Measurements from ENCODE around the gene NR1D1. TPM values are rescaled to one million over a fixed set of nuclear protein-coding genes. Genes with fewer than 3 reads are reported as not detected.
A peak's percentile ranks its signal among the peaks of the same experiment; 100 is the strongest.

The NR1D1 gene
- total RNA-seq, 2 donors from 2014 or later, result 10.3 to 29.1 TPM

- TF ChIP-seq CTCF (IDR thresholded peaks at IDR 0.05), result no peak
- ATAC-seq (ENCODE audit: insufficient number of reproducible peaks, low FRiP score, low read depth), result no peak
- no peaks in the 10 kb centered on the region for H3K36me3 ChIP-seq
- no peaks in the 10 kb centered on the region for H3K27me3 ChIP-seq (replicated peaks; ENCODE audit: insufficient read depth)
- peak overlapping the region; percentile 53 for H3K4me3 ChIP-seq
- DNase-seq (ENCODE audit: low spot score), result no peak
- H3K9me3 ChIP-seq, result no peaks in the 10 kb centered on the region
- H3K4me1 ChIP-seq (ENCODE audit: control insufficient read depth in 1 of 2, low read depth in 2 of 2), result peaks cover 61 to 91% of the 10 kb centered on the region in 2 donors
- peak overlapping the region; percentile 88 to 97 for H3K27ac ChIP-seq
These were observed 9.8 kb upstream of the NR1D1 start for GRCh38 chr17:40110026-40110845.

DNA sequence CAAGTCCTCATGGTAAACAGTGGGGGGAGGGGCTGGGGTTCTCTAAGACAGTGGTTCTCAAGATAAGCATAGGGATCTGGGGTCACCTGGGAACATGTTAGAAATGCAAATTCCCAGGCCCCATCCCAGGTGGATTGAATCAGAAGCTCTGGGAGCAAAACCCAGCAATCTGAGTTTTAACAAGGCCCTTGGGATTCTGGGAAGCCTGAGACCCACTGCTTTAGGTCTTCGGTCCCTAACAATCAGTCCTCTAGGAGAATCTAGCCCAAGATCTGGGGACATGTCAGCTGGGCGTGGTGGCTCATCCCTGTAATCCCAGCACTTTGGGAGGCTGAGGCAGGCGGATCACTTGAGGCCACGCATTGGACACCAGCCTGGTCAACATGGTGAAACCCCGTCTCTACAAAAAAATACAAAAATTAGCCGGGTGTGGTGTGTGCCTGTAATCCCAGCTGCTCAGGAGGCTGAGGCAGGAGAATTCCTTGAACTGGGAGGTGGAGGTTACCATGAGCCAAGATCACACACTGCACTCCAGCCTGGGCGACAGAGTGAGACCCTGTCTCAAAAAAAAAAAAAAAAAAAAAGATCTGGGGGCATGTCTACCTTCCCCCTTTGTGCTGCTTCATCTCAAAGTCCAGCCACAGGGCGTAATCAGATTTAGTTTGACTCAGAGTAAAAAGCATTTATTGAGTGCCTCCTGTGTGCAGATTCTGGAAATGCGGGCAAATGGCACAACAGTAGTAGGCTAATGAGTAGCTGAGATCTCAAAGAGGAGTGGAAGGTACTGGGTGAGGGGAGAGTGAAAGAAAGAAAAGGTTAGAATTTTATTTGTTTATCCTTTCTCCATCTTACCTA is 8.8 kb upstream of the NR1D1 start:
- no peak overlapping the region for H3K4me3 ChIP-seq
- no peaks in the 10 kb centered on the region for H3K36me3 ChIP-seq
- H3K9me3 ChIP-seq, result no peaks in the 10 kb centered on the region
- DNase-seq (ENCODE audit: low spot score) (no peak), ATAC-seq (ENCODE audit: insufficient number of reproducible peaks, low FRiP score, low read depth) (no peak)
- peaks cover 62 to 91% of the 10 kb centered on the region in 2 donors for H3K4me1 ChIP-seq (ENCODE audit: control insufficient read depth in 1 of 2, low read depth in 2 of 2)
- no peak for TF ChIP-seq CTCF (IDR thresholded peaks at IDR 0.05)
- H3K27me3 ChIP-seq (replicated peaks; ENCODE audit: insufficient read depth), result no peaks in the 10 kb centered on the region
- peak overlapping the region; percentile 88 to 97 for H3K27ac ChIP-seq

- Histone ChIP-seq H3K36me3 (no peaks in the 10 kb centered on the region), H3K4me1 (ENCODE audit: control insufficient read depth in 1 of 2, low read depth in 2 of 2) (peaks cover 52 to 94% of the 10 kb centered on the region in 2 donors), H3K4me3 (peak overlapping the region; percentile 52), H3K27ac (peak overlapping the region; percentile 88 to 97), H3K27me3 (replicated peaks; ENCODE audit: insufficient read depth) (no peaks in the 10 kb centered on the region), H3K9me3 (no peaks in the 10 kb centered on the region)
- DNase-seq (ENCODE audit: low spot score), result no peak
- no peak for ATAC-seq (ENCODE audit: insufficient number of reproducible peaks, low FRiP score, low read depth)
- TF ChIP-seq CTCF (IDR thresholded peaks at IDR 0.05), result no peak
These were observed 7.3 kb upstream of the NR1D1 start for GRCh38 chr17:40107522-40108174.

- peak overlapping the region; percentile 88 to 97 for H3K27ac ChIP-seq
- H3K9me3 ChIP-seq, result no peaks in the 10 kb centered on the region
- ATAC-seq (ENCODE audit: insufficient number of reproducible peaks, low FRiP score, low read depth) (no peak), DNase-seq (ENCODE audit: low spot score) (no peak)
- TF ChIP-seq CTCF (IDR thresholded peaks at IDR 0.05), result no peak
- H3K36me3 ChIP-seq, result no peaks in the 10 kb centered on the region
- H3K4me1 ChIP-seq (ENCODE audit: control insufficient read depth in 1 of 2, low read depth in 2 of 2), result peaks cover 44 to 91% of the 10 kb centered on the region in 2 donors
- no peaks in the 10 kb centered on the region for H3K27me3 ChIP-seq (replicated peaks; ENCODE audit: insufficient read depth)
- H3K4me3 ChIP-seq, result no peak overlapping the region
These were observed 6.6 kb upstream of the NR1D1 start for GRCh38 chr17:40106760-40107521.

All from thoracic aorta (tissue), 2 donors.